ENCODE measurements around the gene CES1.
"Not testable (repeated sequence)": the region's sequence is repeated elsewhere in the genome, so short reads cannot be mapped to it uniquely, and the experiment has no call there.

Gene CES1

DNA sequence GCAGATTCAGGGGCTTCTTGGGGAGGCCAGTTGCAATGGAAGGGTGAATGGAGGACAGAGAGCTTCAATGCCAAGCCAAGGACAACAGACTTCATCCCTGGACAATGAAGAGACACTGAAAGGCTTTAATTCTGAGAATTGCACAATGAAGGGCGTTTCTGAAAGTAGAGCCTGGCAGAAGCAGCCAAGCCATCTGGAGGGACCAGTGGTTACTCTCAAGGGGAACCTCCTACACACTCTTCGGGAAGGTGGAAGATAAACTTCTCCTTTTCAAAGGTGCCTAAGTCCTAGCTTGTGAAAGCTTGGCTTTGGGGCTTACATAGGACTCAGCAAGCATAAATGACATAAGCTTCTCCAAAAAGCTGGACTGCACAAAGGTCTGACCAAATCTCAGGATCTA is 6.2 kb upstream of the CES1 start:
- Histone ChIP-seq H3K4me3 (replicated peaks; ENCODE audit: low read depth, low read length) (no peak overlapping the region), H3K36me3 (ENCODE audit: control insufficient read depth, insufficient read depth, low read length) (no peaks in the 10 kb centered on the region), H3K27me3 (replicated peaks; ENCODE audit: control insufficient read depth, insufficient read depth, low read length) (no peaks in the 10 kb centered on the region)
- TF ChIP-seq, protein P1, sequence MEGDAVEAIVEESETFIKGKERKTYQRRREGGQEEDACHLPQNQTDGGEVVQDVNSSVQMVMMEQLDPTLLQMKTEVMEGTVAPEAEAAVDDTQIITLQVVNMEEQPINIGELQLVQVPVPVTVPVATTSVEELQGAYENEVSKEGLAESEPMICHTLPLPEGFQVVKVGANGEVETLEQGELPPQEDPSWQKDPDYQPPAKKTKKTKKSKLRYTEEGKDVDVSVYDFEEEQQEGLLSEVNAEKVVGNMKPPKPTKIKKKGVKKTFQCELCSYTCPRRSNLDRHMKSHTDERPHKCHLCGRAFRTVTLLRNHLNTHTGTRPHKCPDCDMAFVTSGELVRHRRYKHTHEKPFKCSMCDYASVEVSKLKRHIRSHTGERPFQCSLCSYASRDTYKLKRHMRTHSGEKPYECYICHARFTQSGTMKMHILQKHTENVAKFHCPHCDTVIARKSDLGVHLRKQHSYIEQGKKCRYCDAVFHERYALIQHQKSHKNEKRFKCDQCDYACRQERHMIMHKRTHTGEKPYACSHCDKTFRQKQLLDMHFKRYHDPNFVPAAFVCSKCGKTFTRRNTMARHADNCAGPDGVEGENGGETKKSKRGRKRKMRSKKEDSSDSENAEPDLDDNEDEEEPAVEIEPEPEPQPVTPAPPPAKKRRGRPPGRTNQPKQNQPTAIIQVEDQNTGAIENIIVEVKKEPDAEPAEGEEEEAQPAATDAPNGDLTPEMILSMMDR (IDR thresholded peaks at IDR 0.05; ENCODE audit: insufficient read depth, low read length, poor library complexity, severe bottlenecking) = no peak
- no peak for DNase-seq (ENCODE audit: extremely low read depth, insufficient read length)

DNA sequence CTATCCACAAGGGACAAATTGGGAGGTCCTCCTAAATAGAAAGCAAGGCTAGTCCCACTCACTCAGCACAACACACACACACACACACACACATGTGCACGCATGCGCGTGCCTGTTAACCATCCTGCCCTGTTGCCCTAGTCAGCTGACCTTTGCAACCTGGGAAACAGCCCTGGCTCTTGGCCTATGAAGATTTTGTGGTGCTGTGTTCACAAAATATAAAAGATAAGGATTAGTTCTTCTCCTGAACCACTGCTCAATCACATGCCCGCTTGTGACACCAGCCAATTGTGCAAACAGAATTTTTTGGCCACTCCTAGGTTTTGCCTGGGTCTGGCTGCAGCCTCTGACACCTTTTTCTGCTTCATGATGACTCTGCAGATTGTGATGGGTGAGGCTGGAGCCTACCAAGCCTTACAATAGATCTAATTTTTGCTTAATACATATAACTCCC is 3.3 kb upstream of the CES1 start:
- Histone ChIP-seq H3K27me3 (replicated peaks; ENCODE audit: control insufficient read depth, insufficient read depth, low read length) (no peaks in the 10 kb centered on the region), H3K36me3 (ENCODE audit: control insufficient read depth, insufficient read depth, low read length) (no peaks in the 10 kb centered on the region), H3K4me3 (replicated peaks; ENCODE audit: low read depth, low read length) (no peak overlapping the region)
- DNase-seq (ENCODE audit: extremely low read depth, insufficient read length) = no peak
- TF ChIP-seq, protein P1 (IDR thresholded peaks at IDR 0.05; ENCODE audit: insufficient read depth, low read length, poor library complexity, severe bottlenecking) = no peak

DNA sequence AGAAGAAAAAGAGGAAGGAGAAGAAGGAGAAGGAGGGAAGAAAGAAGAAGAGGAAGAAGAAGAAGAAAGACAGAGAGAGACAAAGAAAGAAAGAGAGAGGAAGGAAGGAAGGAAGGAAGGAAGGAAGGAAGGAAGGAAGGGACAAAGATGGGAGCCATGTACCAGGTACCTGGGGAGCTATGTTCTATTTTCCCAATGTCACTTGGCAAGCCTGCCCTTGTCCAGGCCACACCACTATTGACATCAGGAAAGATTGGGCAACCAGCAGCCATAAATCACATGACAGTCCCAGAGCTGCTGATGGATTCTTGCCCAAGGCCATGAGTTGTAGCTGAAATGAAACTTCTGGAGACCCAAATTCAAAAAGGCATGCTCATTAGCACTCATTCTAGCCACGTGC is 2.7 kb upstream of the CES1 start:
- DNase-seq (ENCODE audit: extremely low read depth, insufficient read length) = no peak
- Histone ChIP-seq H3K36me3 (ENCODE audit: control insufficient read depth, insufficient read depth, low read length) (no peaks in the 10 kb centered on the region), H3K4me3 (replicated peaks; ENCODE audit: low read depth, low read length) (no peak overlapping the region), H3K27me3 (replicated peaks; ENCODE audit: control insufficient read depth, insufficient read depth, low read length) (no peaks in the 10 kb centered on the region)
- TF ChIP-seq, protein P1 (IDR thresholded peaks at IDR 0.05; ENCODE audit: insufficient read depth, low read length, poor library complexity, severe bottlenecking) = no peak

- H3K4me3 ChIP-seq (replicated peaks; ENCODE audit: low read depth, low read length); H3K27me3 ChIP-seq (replicated peaks; ENCODE audit: control insufficient read depth, insufficient read depth, low read length); H3K36me3 ChIP-seq (ENCODE audit: control insufficient read depth, insufficient read depth, low read length); DNase-seq (ENCODE audit: extremely low read depth, insufficient read length): not testable (repeated sequence)
Measured at GRCh38 chr16:55835173-55835572, 2.3 kb upstream of the CES1 start.

GRCh38 chr16:55834049-55834448 is 1.2 kb upstream of the CES1 start:
- TF ChIP-seq, protein P1 (IDR thresholded peaks at IDR 0.05; ENCODE audit: insufficient read depth, low read length, poor library complexity, severe bottlenecking) = no peak
- Histone ChIP-seq H3K4me3 (replicated peaks; ENCODE audit: low read depth, low read length) (no peak overlapping the region), H3K36me3 (ENCODE audit: control insufficient read depth, insufficient read depth, low read length) (no peaks in the 10 kb centered on the region), H3K27me3 (replicated peaks; ENCODE audit: control insufficient read depth, insufficient read depth, low read length) (no peaks in the 10 kb centered on the region)
- no peak for DNase-seq (ENCODE audit: extremely low read depth, insufficient read length)

GRCh38 chr16:55832425-55832772 is 497 bp downstream of the CES1 start:
- TF ChIP-seq, protein P1 (IDR thresholded peaks at IDR 0.05; ENCODE audit: insufficient read depth, low read length, poor library complexity, severe bottlenecking) = no peak
- Histone ChIP-seq H3K4me3 (replicated peaks; ENCODE audit: low read depth, low read length) (no peak overlapping the region), H3K27me3 (replicated peaks; ENCODE audit: control insufficient read depth, insufficient read depth, low read length) (no peaks in the 10 kb centered on the region), H3K36me3 (ENCODE audit: control insufficient read depth, insufficient read depth, low read length) (no peaks in the 10 kb centered on the region)
- DNase-seq (ENCODE audit: extremely low read depth, insufficient read length) = no peak

Measured in GM06990 (cell line).